HUES48 (cell line): ENCODE results near the gene SLC23A2.
A peak's percentile ranks its signal among the peaks of the same experiment; 100 is the strongest.

Source experiments
- H3K27ac ChIP-seq: one replicate; pipeline ENCODE4 v1.7.0; 2013; ENCODE audit warnings: low read depth, low read length, inconsistent platforms
- H3K27me3 ChIP-seq: 2 replicates; pipeline ENCODE4 v1.6.1; 2013; ENCODE audit warnings: mild to moderate bottlenecking, low read length; ENCODE audit not compliant: control insufficient read depth, insufficient read depth
- H3K36me3 ChIP-seq: 2 replicates; pipeline ENCODE4 v1.6.1; 2013; ENCODE audit warnings: low read length; ENCODE audit not compliant: control insufficient read depth, insufficient read depth
- H3K4me1 ChIP-seq: 2 replicates; pipeline ENCODE4 v1.6.1; 2013; ENCODE audit warnings: mild to moderate bottlenecking, low read length; ENCODE audit not compliant: control insufficient read depth, insufficient read depth
- H3K4me3 ChIP-seq: 2 replicates; pipeline ENCODE4 v1.5.1; 2013; ENCODE audit warnings: mild to moderate bottlenecking, low read depth, low read length
- H3K9ac ChIP-seq: 2 replicates; pipeline ENCODE4 v1.6.1; 2013; ENCODE audit warnings: mild to moderate bottlenecking, low read depth, low read length, moderate library complexity
- H3K9me3 ChIP-seq: 2 replicates; pipeline ENCODE4 v1.6.1; 2013; ENCODE audit warnings: low read length; ENCODE audit not compliant: control insufficient read depth, insufficient read depth

Gene SLC23A2

DNA sequence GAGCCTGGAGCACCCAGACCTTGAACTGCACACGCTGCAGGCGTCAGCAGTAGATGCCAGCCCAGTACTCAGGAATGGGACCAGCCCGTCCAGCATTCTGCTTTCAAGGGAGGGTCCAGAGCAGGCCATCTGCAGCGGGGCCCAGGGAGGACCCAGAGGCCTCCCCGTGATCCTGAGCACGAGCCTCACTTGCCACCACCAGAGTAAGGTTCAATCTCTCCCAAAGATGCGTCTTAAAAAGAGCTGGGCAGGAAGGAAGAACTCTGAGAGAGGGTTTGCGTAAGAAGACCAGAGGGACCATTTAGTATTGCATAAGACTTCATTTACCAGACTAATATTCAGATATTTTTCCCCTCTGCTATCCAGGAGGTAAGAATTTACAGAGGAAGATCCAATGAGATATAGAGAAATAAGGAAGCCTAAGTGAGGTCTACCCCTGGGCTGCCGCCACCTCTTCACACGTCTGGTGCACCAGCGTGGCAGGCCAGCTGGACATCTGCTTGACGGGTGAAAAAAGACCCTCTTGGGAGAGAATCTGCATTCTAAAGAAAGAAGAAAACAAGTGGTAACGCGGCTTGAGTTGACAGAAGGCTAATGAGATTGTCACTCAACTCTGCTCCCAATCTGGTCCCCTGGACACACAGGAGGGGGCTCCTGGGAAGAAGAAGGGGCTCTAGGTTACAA, 172.3 kb downstream of the SLC23A2 start:
- H3K27ac ChIP-seq = no peak overlapping the region
- H3K27me3 ChIP-seq = no peaks in the 10 kb centered on the region
- H3K4me3 ChIP-seq = no peak overlapping the region
- peaks cover 6% of the 10 kb centered on the region for H3K4me1 ChIP-seq
- no peaks in the 10 kb centered on the region for H3K36me3 ChIP-seq
- no peaks in the 10 kb centered on the region for H3K9me3 ChIP-seq
- H3K9ac ChIP-seq = no peak overlapping the region

DNA sequence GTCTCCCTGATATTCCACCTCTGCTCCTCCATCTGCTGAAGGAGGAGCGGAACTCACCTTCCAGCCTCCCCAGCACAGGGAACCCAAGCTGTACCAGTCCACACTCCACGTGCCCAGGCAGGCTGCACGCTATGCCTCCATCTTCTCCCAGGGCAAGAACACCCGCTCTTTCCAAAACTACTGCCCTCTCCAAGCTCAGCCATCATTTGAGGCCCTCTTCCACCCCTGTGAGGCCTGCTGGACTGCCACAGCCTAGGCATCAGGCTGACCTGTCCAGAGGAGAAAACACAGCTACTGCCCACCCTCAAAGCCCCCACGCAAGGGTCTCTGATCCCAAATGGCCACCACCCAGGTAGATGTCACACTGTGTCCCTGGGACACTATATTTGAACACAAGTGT, 179.7 kb downstream of the SLC23A2 start:
- Histone ChIP-seq H3K27ac (no peak overlapping the region), H3K27me3 (peaks cover 15% of the 10 kb centered on the region), H3K9me3 (no peaks in the 10 kb centered on the region), H3K4me3 (peak overlapping the region; percentile 86; the same call in 1 of the 2 replicates), H3K9ac (no peak overlapping the region), H3K4me1 (peaks cover 14% of the 10 kb centered on the region), H3K36me3 (no peaks in the 10 kb centered on the region)

DNA sequence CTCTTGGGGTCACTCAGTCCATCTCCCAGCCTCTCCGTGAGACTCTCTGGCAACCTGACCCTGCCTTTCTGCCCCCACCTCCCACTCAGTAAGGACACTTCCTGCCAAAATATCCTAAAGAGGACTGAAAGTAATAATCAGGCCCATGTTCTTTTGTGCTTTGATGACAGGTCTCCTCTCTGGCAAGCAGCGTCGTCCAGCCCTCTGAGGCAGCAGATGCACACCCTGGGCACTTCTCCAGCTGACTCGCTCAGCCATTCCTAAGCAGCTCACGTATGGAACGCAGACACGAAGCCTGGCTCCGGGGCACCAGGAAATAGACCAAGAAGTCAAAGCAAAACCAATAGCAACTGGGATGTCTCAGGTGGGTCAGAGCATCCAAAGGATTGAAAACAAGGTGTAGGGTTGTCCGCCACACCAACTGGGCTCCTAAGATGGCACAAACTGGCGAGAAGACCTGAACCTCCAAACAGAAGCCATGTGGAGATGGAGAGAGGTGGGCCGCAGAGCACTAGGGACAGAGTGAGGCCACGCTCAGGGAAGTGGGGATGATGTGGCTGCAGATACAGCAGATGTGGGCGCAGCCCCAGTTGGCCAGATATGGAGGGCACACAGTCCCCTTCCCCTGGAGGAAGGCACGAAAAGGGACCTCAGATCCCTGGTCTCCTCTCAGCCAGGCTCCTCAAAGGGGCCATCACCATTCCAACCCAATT, 180.3 kb downstream of the SLC23A2 start:
- Histone ChIP-seq H3K27me3 (peaks cover 15% of the 10 kb centered on the region), H3K4me3 (no peak overlapping the region), H3K36me3 (no peaks in the 10 kb centered on the region), H3K27ac (no peak overlapping the region), H3K9me3 (no peaks in the 10 kb centered on the region), H3K9ac (no peak overlapping the region), H3K4me1 (peaks cover 14% of the 10 kb centered on the region)

DNA sequence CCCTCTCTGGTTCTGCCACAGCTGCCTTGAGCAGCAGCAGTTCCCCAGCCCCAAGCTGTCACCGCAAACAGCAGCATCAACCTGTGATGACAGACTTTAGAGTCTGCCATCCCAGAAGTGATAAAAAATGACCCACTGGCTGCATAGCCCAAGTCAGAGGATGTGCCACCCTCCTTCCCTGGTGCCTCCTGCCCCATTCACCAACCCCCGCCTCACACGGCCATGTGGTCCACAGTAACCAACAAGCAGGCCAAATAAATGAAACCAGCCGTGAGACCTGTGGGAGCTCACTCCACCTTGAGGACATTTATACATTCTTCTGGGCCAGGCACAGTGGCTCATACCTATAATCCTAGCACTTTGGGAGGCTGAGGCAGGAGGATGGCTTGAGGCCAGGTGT, 181.4 kb downstream of the SLC23A2 start:
- peaks cover 15% of the 10 kb centered on the region for H3K27me3 ChIP-seq
- H3K9ac ChIP-seq = no peak overlapping the region
- H3K4me3 ChIP-seq = no peak overlapping the region
- no peaks in the 10 kb centered on the region for H3K36me3 ChIP-seq
- no peaks in the 10 kb centered on the region for H3K9me3 ChIP-seq
- no peak overlapping the region for H3K27ac ChIP-seq
- H3K4me1 ChIP-seq = peaks cover 14% of the 10 kb centered on the region

DNA sequence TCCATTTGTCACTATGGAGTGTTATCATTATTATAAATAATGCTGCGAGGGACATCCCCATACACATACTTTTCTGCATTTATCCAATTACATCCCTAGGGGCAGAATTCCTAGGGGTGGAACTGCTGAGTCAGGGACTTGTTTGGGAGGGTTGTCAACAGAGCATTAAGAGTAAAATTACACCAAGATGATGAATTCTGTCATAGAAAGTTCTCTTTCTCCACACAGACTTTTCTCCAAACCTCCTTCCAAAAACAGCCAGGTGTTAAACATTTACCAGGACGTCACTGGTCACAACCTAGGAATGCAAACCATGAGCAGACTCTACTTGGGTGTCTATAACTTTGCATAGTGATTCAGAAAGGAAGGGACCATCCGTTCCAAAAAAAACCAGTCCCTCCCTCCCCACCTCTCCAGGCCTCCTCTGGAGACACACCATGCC, 184.1 kb downstream of the SLC23A2 start:
- H3K9me3 ChIP-seq = no peaks in the 10 kb centered on the region
- H3K27me3 ChIP-seq = peaks cover 12% of the 10 kb centered on the region
- no peaks in the 10 kb centered on the region for H3K36me3 ChIP-seq
- H3K9ac ChIP-seq = no peak overlapping the region
- H3K4me1 ChIP-seq = peaks cover 7% of the 10 kb centered on the region
- H3K27ac ChIP-seq = no peak overlapping the region
- H3K4me3 ChIP-seq = no peak overlapping the region

DNA sequence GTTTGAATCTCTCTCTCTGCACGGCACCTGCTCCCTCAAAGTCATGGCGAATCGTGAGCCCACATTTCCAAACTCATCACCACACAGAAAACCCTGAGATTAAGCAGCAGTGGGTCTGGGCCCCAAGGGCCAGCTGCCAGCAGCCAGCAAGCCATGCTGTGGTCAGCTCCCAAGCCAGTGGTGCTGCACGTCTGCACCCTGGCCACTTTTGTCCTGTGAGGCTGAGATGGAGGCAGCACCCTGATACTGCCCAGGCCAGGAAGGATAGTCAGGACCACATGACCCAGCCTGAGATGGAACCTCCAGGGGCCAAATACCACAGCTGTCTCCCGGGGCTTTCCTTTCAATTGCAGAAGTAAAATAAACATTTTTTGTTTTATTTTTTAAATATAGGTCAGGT, 185.7 kb downstream of the SLC23A2 start:
- Histone ChIP-seq H3K9ac (no peak overlapping the region), H3K4me1 (peaks cover 2% of the 10 kb centered on the region; the same call in 1 of the 2 replicates), H3K27ac (no peak overlapping the region), H3K9me3 (no peaks in the 10 kb centered on the region), H3K27me3 (no peaks in the 10 kb centered on the region), H3K36me3 (no peaks in the 10 kb centered on the region), H3K4me3 (no peak overlapping the region)

DNA sequence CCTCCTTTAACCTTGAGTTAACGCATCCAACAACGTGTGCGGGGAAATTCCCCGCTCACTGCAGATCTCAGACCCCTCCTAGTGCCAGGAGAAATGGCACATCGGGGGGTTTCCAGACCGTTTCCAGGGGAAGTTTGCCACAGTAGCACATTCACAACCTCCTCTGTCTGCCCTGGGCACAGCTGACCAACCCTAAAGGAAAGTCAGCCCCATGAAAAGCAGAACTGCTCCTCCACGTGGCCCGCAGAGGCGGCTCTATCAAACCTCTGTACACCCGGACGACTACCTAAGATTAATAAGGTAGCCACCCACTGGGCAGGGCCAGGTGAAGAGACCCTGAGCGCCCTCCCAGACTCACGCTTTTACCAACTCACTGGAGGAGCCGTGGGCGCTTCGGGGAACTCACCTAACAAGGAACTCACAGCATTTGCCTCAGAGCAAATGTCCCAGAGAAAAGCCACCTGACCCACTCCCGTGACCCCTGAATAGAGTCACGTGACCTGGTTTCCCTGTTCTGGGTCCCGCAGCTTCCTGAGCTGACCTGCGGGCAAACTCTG, 186.5 kb downstream of the SLC23A2 start:
- H3K27ac ChIP-seq = no peak overlapping the region
- no peaks in the 10 kb centered on the region for H3K27me3 ChIP-seq
- no peaks in the 10 kb centered on the region for H3K9me3 ChIP-seq
- H3K4me1 ChIP-seq = peaks cover 2% of the 10 kb centered on the region; the same call in 1 of the 2 replicates
- H3K9ac ChIP-seq = no peak overlapping the region
- no peaks in the 10 kb centered on the region for H3K36me3 ChIP-seq
- no peak overlapping the region for H3K4me3 ChIP-seq

DNA sequence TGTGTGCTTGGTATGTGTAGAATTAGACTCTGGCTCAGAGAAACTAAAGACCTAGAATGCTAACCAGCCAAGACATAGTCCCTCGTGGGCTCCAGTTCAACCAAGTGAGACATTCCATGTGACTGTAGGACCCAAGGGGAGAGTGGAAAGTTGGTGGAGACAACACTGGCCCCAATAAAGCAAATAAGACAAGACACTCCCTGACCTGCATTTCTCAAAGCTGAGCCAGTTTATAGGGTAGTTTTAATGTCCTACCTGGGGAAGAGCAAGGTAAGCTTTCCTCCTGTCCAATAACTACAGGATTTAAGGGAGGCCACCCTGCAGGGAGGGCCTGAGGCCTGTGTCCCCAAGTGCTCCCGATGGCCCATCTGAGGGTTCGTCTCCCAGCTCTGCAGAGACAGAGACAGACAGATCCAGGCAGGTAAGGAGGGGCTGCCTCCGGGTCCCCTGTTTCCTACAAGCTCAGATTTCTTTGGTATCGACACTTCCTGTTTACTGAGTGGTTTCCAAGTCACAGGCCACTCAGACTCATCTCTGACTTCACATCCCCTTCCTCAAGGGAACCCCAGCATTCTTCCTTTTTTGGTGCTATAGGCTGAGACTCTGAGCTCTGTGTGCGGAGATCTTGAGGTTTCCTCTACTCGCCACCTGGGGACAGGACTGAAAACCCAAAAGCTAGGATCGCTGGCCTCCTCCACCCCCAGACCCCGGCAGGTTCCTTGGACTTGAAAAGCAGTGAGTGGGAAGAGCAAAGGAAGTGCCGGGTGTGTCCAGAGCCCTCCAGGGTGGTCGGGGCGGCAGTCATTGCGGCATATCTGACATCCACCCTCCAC, 187.2 kb downstream of the SLC23A2 start:
- Histone ChIP-seq H3K4me1 (peaks cover 5% of the 10 kb centered on the region; the same call in 1 of the 2 replicates), H3K9ac (no peak overlapping the region), H3K36me3 (no peaks in the 10 kb centered on the region), H3K9me3 (no peaks in the 10 kb centered on the region), H3K27me3 (no peaks in the 10 kb centered on the region), H3K27ac (no peak overlapping the region), H3K4me3 (no peak overlapping the region)

DNA sequence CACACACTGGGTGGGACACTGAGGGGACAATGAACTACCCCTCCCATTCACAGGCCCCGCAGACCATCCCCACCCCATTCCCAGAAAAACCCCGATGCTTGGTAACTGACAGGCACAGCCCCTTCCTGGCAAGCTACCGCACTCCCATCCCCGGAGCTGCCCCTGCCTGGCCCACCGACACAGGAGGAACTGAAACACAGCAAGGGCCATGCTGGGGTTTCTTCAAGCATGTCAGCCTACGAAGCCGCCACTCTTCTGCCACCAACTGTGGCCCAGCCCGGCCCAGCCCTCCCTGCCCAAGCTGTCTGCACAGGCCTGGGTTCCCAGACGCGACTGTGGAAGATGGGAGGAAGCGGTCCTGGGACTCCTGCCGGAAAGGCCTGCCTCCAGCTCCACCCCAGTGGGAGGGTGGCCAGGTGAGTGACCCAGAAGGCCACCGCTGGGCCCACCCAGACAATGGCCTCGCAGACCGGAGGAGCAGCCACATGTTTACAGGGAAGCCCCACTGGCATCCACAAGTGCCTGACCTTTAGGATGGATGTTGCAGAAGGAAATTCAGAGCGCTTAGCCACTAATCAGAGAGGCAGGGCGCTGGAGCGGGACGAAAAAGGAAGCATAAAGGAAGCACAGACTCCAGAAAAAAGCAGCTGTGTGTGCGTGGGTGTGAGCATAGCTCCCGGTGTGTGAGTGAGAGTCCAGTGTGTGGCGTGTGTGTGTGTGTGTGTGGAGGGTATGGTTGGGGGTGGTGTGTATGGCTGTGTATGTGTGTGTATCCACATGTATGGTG, 188.0 kb downstream of the SLC23A2 start:
- Histone ChIP-seq H3K36me3 (no peaks in the 10 kb centered on the region), H3K27me3 (no peaks in the 10 kb centered on the region), H3K9me3 (no peaks in the 10 kb centered on the region), H3K27ac (no peak overlapping the region), H3K9ac (no peak overlapping the region), H3K4me3 (no peak overlapping the region), H3K4me1 (peaks cover 5% of the 10 kb centered on the region; the same call in 1 of the 2 replicates)

DNA sequence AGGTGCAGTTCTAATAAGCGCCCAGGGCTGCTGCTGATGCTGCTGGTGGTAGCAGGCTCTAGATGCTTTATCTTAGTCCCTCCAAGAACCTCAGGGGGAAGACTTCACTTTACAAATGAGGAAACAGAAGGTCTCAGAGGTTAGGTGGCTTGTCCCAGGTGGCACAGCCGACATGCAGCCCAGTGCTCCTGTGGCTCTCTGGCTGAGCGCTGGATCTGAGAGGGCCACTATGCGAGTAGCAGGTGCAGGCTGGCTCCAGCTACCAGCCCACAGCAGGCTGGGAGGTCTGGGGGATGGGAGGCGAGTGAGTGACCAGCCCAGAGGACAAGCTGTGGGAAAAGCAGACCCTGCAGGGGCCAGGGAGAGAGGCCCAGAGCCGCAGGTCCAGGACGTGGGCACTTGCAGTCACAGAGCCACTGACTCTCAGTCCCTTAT, 188.7 kb downstream of the SLC23A2 start:
- Histone ChIP-seq H3K36me3 (no peaks in the 10 kb centered on the region), H3K27me3 (no peaks in the 10 kb centered on the region), H3K4me1 (peaks cover 5% of the 10 kb centered on the region; the same call in 1 of the 2 replicates), H3K27ac (no peak overlapping the region), H3K9ac (no peak overlapping the region), H3K9me3 (no peaks in the 10 kb centered on the region), H3K4me3 (no peak overlapping the region)
